CD8-positive, alpha-beta memory T cell (primary cell): ENCODE data around the gene SRRM2. TPM values are rescaled to one million over a fixed set of nuclear protein-coding genes. Genes with fewer than 3 reads are reported as not detected.
A peak's percentile ranks its signal among the peaks of the same experiment; 100 is the strongest.

ENCODE experiments used
- CTCF ChIA-PET: fragments of 350-600 bp; sonication (Branson Sonifier 250); formaldehyde crosslinking; loops from one replicate; lab custom pipeline; 2021; ENCODE audit warnings: antibody characterized with exemption; lab: Charles Lee
- POLR2A ChIA-PET: fragments of 350-600 bp; sonication (Branson Sonifier 250); formaldehyde crosslinking; loops from one replicate; lab custom pipeline; 2021; ENCODE audit warnings: antibody characterized with exemption; lab: Charles Lee
- DNase-seq, 5 donors: peaks; one replicate each; pipeline versions ENCODE4 v3.0.0 to v3.0.0-alpha.2; 2020 to 2022; ENCODE audit warnings: mixed read lengths in 1 of 5
- H3K27ac ChIP-seq: one replicate; pipeline ENCODE4 v1.7.0; 2013; ENCODE audit warnings: low read depth, mild to moderate bottlenecking, low read length, moderate library complexity
- H3K27me3 ChIP-seq: 2 replicates; pipeline ENCODE4 v1.7.0; 2013; ENCODE audit warnings: low read length, mild to moderate bottlenecking; ENCODE audit not compliant: insufficient read depth, poor library complexity, severe bottlenecking
- H3K36me3 ChIP-seq: 2 replicates; pipeline ENCODE4 v1.7.0; 2013; ENCODE audit warnings: mild to moderate bottlenecking, low read length, moderate library complexity; ENCODE audit not compliant: insufficient read depth
- H3K4me1 ChIP-seq: 2 replicates; pipeline ENCODE4 v1.7.0; 2013; ENCODE audit warnings: mild to moderate bottlenecking, low read length, moderate library complexity; ENCODE audit not compliant: insufficient read depth
- H3K4me3 ChIP-seq: 2 replicates; pipeline ENCODE4 v1.7.0; 2013; ENCODE audit warnings: mild to moderate bottlenecking, low read length
- H3K9me3 ChIP-seq: 2 replicates; pipeline ENCODE4 v1.7.0; 2013; ENCODE audit warnings: mild to moderate bottlenecking, low read length
- H3K27ac Mint-ChIP-seq, 8 donors: one replicate each; pipeline ENCODE4 v1.8.0; 2020 to 2021; ENCODE audit warnings: mixed read lengths in 8 of 8, mild to moderate bottlenecking in 6 of 8, inconsistent platforms in 3 of 8, moderate library complexity in 3 of 8
- H3K27me3 Mint-ChIP-seq, 2 donors: one replicate each; pipeline ENCODE4 v1.8.0; 2020 to 2021; ENCODE audit warnings: mixed read lengths in 2 of 2, mild to moderate bottlenecking in 1 of 2, moderate library complexity in 1 of 2
- H3K36me3 Mint-ChIP-seq, 3 donors: one replicate each; pipeline ENCODE4 v1.8.0; 2020 to 2021; ENCODE audit warnings: mixed read lengths in 3 of 3, inconsistent platforms in 1 of 3, mild to moderate bottlenecking in 1 of 3
- H3K4me1 Mint-ChIP-seq, 3 donors: one replicate each; pipeline ENCODE4 v1.8.0; 2020 to 2021; ENCODE audit warnings: mixed read lengths in 3 of 3, inconsistent platforms in 1 of 3, mild to moderate bottlenecking in 1 of 3
- H3K4me3 Mint-ChIP-seq, 7 donors: one replicate each; pipeline ENCODE4 v1.8.0; 2020 to 2021; ENCODE audit warnings: mixed read lengths in 7 of 7, mild to moderate bottlenecking in 6 of 7, moderate library complexity in 4 of 7, inconsistent platforms in 2 of 7
- H3K9me3 Mint-ChIP-seq, 5 donors: one replicate each; pipeline ENCODE4 v1.8.0; 2020 to 2022; ENCODE audit warnings: mixed read lengths in 5 of 5, mild to moderate bottlenecking in 3 of 5, moderate library complexity in 2 of 5, inconsistent platforms in 1 of 5
- polyA plus RNA-seq: library from polyadenylated mRNA; unstranded; fragments of 300-500 nt; fragmentation: Illumina TruSeq; gene quantifications from one replicate; pipeline ENCODE4 v1.2.3, GENCODE V29; 2021
- total RNA-seq, 2 experiments: library from RNA; stranded (reverse); gene quantifications; one replicate each; pipeline ENCODE4 v1.2.3, GENCODE V29; 2021

Gene SRRM2
- total and polyA plus RNA-seq, 3 experiments from 2014 or later, result 130 to 529 (median 517) TPM

GRCh38 chr16:2769675-2770056 lies 17.2 kb downstream of the SRRM2 start:
- H3K9me3 Mint-ChIP-seq, result no peaks in the 10 kb centered on the region
- Histone ChIP-seq H3K4me3 (no peak overlapping the region), H3K36me3 (peaks cover 87% of the 10 kb centered on the region), H3K9me3 (no peaks in the 10 kb centered on the region), H3K27ac (no peak overlapping the region), H3K4me1 (no peaks in the 10 kb centered on the region), H3K27me3 (no peaks in the 10 kb centered on the region)
- ChIA-PET CTCF (no interaction called here), POLR2A (no interaction called here)
- peaks cover 0 to 4% of the 10 kb centered on the region in 2 donors for H3K27me3 Mint-ChIP-seq
- peak overlapping the region in 5 of 8 donors; percentile 42 to 83 (median 66) for H3K27ac Mint-ChIP-seq
- no peak for DNase-seq
- peaks cover 8 to 96% (median 22%) of the 10 kb centered on the region in 3 donors for H3K36me3 Mint-ChIP-seq
- H3K4me1 Mint-ChIP-seq, result peaks cover 15 to 51% (median 25%) of the 10 kb centered on the region in 3 donors
- H3K4me3 Mint-ChIP-seq, result peak overlapping the region in 1 of 7 donors; percentile 4

GRCh38 chr16:2770057-2770951 lies 17.9 kb downstream of the SRRM2 start:
- peaks cover 0 to 4% of the 10 kb centered on the region in 2 donors for H3K27me3 Mint-ChIP-seq
- Histone ChIP-seq H3K27ac (no peak overlapping the region), H3K36me3 (peaks cover 86% of the 10 kb centered on the region), H3K27me3 (no peaks in the 10 kb centered on the region), H3K4me3 (no peak overlapping the region), H3K4me1 (peaks cover 5% of the 10 kb centered on the region), H3K9me3 (no peaks in the 10 kb centered on the region)
- CTCF ChIA-PET, result no interaction called here
- H3K27ac Mint-ChIP-seq, result peak overlapping the region in 6 of 8 donors; percentile 37 to 83 (median 56)
- peaks cover 15 to 56% (median 28%) of the 10 kb centered on the region in 3 donors for H3K4me1 Mint-ChIP-seq
- peak overlapping the region in 1 of 7 donors; percentile 58 for H3K4me3 Mint-ChIP-seq
- no peak for DNase-seq
- H3K36me3 Mint-ChIP-seq, result peaks cover 8 to 93% (median 20%) of the 10 kb centered on the region in 3 donors
- H3K9me3 Mint-ChIP-seq, result no peaks in the 10 kb centered on the region
- POLR2A ChIA-PET, result no interaction called here

GRCh38 chr16:2771496-2772402 lies 19.3 kb downstream of the SRRM2 start:
- H3K4me1 Mint-ChIP-seq, result peaks cover 21 to 61% (median 34%) of the 10 kb centered on the region in 3 donors
- Histone ChIP-seq H3K36me3 (peaks cover 72% of the 10 kb centered on the region), H3K4me3 (no peak overlapping the region), H3K27me3 (no peaks in the 10 kb centered on the region), H3K4me1 (peaks cover 17% of the 10 kb centered on the region), H3K27ac (no peak overlapping the region), H3K9me3 (no peaks in the 10 kb centered on the region)
- H3K9me3 Mint-ChIP-seq, result no peaks in the 10 kb centered on the region
- DNase-seq, result no peak
- POLR2A ChIA-PET, result interaction anchor here (1.3 kb wide), 1 partner anchor 18 kb away, joined by 5 read pairs; no protein-coding TSS in a partner anchor
- H3K27ac Mint-ChIP-seq, result peak overlapping the region in 6 of 8 donors; percentile 47 to 100 (median 72)
- no peaks in the 10 kb centered on the region for H3K27me3 Mint-ChIP-seq
- peaks cover under 1 to 88% (median 13%) of the 10 kb centered on the region in 3 donors for H3K36me3 Mint-ChIP-seq
- CTCF ChIA-PET, result interaction anchor here (1.5 kb wide), 1 partner anchor 96 kb away, joined by 6 read pairs; no protein-coding TSS in a partner anchor
- H3K4me3 Mint-ChIP-seq, result peak overlapping the region in 2 of 7 donors; percentile 18 to 58

DNA sequence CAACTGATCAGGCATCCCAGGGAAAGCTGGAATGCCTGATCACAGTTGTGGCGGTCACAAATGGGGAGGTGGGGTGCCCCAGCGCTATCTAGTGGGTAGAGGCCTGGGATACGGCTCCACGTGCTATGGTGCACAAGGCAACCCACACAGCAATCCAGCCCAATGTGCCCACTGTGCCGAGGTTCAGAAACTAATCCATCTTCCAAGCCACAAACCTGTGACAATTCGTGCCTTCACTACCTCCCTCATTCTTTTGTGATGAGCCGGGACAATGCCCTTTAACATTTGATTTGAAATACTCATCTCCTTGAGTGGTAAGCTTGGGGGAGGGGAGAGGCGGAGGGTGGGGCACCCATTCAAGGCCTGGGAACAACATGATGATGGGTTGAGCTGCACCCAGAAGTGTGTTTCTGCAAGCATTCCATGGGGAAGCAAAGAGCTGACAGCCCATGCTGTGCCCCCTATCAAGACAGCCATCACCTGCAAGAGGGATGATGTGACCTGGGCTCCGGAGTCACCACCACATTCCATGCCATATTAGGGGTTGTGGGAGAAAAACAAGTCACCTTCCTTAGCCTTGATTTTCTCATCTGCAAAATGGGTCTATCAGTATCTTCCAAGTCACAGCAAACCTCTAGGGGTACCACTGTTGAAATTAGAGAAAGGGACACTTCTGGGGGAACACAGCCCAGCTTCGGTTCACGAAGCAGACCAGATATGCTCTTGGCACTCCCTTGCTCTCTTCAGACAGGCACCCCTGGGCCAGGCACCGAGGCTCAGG lies 20.9 kb downstream of the SRRM2 start:
- peak in 1 of 5 donors; percentile 31 for DNase-seq
- peak overlapping the region in 1 of 7 donors; percentile 71 for H3K4me3 Mint-ChIP-seq
- H3K4me1 Mint-ChIP-seq, result peaks cover 25 to 68% (median 39%) of the 10 kb centered on the region in 3 donors
- POLR2A ChIA-PET, result interaction anchor here (0.5 to 1.0 kb wide), 3 partner anchors 14 to 91 kb away, joined by 3 read pairs; partner anchors contain the start of gene KCTD5
- CTCF ChIA-PET, result no interaction called here
- H3K27ac Mint-ChIP-seq, result peak overlapping the region in 4 of 8 donors; percentile 17 to 100 (median 60)
- no peaks in the 10 kb centered on the region for H3K9me3 Mint-ChIP-seq
- Histone ChIP-seq H3K27ac (no peak overlapping the region), H3K4me1 (peaks cover 20% of the 10 kb centered on the region), H3K9me3 (no peaks in the 10 kb centered on the region), H3K36me3 (peaks cover 56% of the 10 kb centered on the region), H3K27me3 (no peaks in the 10 kb centered on the region), H3K4me3 (no peak overlapping the region)
- H3K27me3 Mint-ChIP-seq, result peaks cover 0 to 1% of the 10 kb centered on the region in 2 donors
- peaks cover 0 to 82% (median 9%) of the 10 kb centered on the region in 3 donors for H3K36me3 Mint-ChIP-seq

DNA sequence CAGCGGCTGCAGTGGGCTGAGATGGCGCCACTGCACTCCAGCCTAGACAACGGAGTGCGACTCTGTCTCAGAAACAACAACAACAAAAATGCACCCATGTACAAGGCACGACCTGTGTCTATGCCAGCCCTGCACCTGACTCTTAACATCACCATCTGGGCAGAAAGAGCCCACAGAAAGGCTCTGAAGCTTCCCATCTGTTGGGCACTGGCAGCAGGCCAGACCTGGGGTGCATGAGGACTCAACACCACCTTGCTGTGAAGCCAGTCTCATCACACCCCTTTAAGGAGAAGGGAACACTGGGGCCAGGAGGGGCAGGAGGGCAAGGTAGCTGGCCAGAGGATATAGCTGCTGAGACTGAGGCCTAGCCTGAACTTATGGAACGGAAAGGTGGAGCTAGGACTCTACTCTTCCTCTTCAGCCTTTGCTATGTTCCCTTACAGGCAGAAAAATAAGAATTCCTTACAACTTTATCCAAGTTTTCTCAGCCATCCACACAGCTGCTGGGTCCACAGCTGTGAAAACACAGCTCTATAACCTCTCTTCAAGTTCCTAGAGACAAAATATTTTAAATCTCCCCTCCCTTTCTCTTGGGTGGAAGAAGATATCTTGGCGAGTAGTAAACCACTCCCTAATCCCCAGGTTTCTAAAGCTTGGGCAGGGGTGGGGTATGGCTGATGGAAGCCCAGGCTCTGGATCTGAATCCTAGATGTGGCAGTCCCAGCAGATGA lies 21.9 kb downstream of the SRRM2 start:
- Histone ChIP-seq H3K27me3 (no peaks in the 10 kb centered on the region), H3K4me1 (peaks cover 29% of the 10 kb centered on the region), H3K9me3 (no peaks in the 10 kb centered on the region), H3K27ac (no peak overlapping the region), H3K36me3 (peaks cover 46% of the 10 kb centered on the region), H3K4me3 (no peak overlapping the region)
- DNase-seq, result peak in 1 of 5 donors; percentile 33
- peak overlapping the region in 5 of 8 donors; percentile 34 to 100 (median 63) for H3K27ac Mint-ChIP-seq
- peaks cover 0 to 1% of the 10 kb centered on the region in 2 donors for H3K27me3 Mint-ChIP-seq
- POLR2A ChIA-PET, result interaction anchor here (1.0 kb wide), 1 partner anchor 92 kb away, joined by 3 read pairs; the partner anchor contains the start of gene KCTD5
- H3K36me3 Mint-ChIP-seq, result peaks cover 0 to 73% (median 9%) of the 10 kb centered on the region in 3 donors
- H3K9me3 Mint-ChIP-seq, result no peaks in the 10 kb centered on the region
- peaks cover 30 to 77% (median 46%) of the 10 kb centered on the region in 3 donors for H3K4me1 Mint-ChIP-seq
- CTCF ChIA-PET, result interaction anchor here (1.9 kb wide), 1 partner anchor 94 kb away, joined by 6 read pairs; no protein-coding TSS in a partner anchor
- H3K4me3 Mint-ChIP-seq, result peak overlapping the region in 3 of 7 donors; percentile 11 to 71 (median 32)

DNA sequence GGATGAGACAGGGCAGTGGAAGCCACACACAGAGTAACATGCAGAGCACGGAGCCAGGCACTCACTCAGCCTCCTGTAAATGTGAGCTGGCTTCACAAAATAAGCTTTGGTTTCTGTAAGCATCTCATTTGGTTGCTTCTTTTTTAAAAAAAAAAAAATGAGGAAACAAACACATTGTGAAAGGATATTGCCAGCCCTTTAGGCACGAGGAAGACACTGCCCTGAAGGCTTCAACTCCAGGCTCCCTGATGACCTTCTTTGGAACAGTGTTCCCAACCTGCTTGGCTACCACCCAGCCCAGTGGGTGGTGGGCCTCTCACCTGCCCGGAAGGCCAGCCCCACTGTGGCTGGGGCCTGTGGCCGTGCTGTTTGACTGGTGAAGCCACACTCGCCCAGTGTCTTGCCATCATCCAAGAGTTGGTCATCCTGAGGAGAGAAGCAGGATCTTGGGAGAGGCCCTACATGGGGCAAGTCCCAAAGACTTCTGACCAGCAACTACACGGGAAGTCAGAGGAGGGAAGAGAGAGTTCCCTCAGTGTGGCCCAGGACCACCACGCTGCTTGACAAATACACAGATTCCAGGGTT lies 22.8 kb downstream of the SRRM2 start:
- no peak overlapping the region for H3K4me3 ChIP-seq
- peak in 1 of 5 donors; percentile 40 for DNase-seq
- H3K27me3 Mint-ChIP-seq, result peaks cover 0 to 1% of the 10 kb centered on the region in 2 donors
- H3K27ac Mint-ChIP-seq, result peak overlapping the region in 6 of 8 donors; percentile 23 to 100 (median 78)
- H3K4me1 Mint-ChIP-seq, result peaks cover 26 to 75% (median 46%) of the 10 kb centered on the region in 3 donors
- peaks cover 37% of the 10 kb centered on the region for H3K36me3 ChIP-seq
- no peaks in the 10 kb centered on the region for H3K27me3 ChIP-seq
- peaks cover 32% of the 10 kb centered on the region for H3K4me1 ChIP-seq
- H3K9me3 ChIP-seq, result no peaks in the 10 kb centered on the region
- ChIA-PET CTCF (interaction anchor here (1.9 kb wide), 1 partner anchor 93 kb away, joined by 6 read pairs; no protein-coding TSS in a partner anchor), POLR2A (interaction anchor here (3.8 kb wide), 1 partner anchor 23 kb away, joined by 55 read pairs; the partner anchor contains the start of gene SRRM2)
- peaks cover 0 to 64% (median 6%) of the 10 kb centered on the region in 3 donors for H3K36me3 Mint-ChIP-seq
- no peak overlapping the region for H3K27ac ChIP-seq
- H3K4me3 Mint-ChIP-seq, result peak overlapping the region; percentile 70 to 98 (median 93)
- H3K9me3 Mint-ChIP-seq, result no peaks in the 10 kb centered on the region
